GM19452 (cell line): ENCODE data around the gene C4orf50.
"Not testable (repeated sequence)": the region's sequence is repeated elsewhere in the genome, so short reads cannot be mapped to it uniquely, and the experiment has no call there.

Source experiments
- ATAC-seq: cut with Tn5 transposase; IDR thresholded peaks from one replicate; pipeline ENCODE4 v1.9.1; 2021; ENCODE audit not compliant: unreplicated experiment

The C4orf50 gene

DNA sequence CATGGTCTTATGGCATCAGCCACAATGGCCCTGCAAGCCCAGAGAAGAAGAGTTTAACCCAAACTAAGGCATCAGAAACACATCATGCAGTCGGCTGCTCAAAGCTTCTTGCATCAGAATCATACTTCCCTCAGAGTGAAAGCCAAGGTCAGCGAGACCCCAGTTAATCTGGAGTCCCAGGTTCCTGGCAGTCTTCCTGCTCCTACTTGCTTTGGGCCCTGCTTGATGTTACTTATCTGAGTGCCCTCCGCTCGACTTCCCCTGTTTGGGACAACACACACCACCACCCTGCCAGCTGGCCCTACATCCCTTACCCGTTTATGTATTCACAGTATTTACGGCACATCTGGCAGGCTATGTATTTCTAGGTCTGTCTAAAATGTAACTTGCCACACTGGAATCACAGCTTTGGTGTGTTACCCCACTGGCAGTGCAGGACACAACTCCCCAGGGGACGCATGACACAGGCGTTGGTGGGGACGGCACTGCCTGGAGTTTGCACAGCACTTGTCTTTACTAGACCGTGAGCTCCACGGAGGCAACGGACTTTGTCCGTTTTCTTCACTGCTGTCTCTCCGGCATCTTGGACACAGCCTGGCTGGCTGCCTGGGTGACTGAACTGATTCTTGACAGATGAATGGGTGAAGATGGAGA is 148.1 kb downstream of the C4orf50 start:
- no peak for ATAC-seq

DNA sequence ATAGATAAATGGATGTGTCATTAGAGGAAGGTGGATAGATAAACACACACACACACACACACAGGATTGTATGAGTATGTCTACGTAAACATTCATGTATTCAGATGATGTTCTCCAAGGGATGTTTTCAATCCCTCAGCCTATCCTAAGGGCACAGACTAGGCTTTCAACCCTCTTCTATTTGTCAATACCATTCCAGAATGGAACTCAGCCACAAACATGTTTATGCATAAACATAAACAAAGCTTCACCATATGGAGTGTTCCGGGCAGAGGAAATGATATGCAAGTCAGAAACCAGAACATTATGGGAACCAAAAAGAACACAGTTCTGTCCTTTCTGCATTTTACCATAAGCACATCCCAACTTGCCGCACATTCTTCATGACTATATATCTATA is 150.4 kb downstream of the C4orf50 start:
- no peak for ATAC-seq

DNA sequence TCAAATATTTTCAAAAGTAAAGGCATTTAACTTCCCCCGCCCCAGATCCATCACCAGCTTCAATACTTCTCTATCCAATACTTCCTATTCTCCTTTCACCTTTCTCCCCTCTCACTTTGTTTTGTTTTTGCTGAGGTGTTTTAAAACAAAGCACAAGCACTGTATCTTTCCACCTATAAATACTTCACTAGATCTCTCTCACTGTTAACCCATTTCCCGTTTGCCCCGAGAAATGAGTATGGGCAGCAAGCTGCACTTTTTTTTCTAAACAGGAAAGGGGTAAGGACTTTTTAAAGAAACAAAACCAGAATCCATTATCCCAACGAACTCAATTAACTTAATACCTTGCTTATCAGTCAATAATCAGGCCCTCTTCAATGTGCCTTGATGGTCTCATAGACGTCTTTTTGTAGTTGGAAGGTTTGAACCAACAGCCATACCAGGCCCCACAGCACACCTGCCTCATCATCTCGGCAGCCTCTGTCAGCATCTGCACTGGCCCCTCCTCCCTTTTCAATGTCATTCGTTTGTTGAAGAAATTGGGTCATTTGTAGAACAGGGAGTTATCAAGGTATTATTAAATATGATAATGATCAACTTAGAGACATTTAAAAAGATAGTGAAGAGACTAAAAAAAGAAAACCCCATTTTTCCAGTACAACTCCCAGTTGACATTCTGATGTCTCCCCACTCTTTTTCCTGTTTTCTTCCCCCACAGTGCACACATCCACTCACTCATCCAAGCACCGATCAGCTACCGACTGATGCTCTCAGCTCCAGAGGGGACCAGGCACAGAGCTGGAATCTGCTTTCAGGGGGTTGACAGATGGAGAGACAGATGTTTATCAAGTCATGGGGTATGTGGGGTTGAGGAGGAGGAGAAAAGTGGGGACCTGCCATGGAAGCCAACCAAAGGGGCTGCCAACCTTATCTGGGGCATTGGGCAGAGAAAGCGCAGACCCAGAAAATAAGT is 151.1 kb downstream of the C4orf50 start:
- no peak for ATAC-seq

DNA sequence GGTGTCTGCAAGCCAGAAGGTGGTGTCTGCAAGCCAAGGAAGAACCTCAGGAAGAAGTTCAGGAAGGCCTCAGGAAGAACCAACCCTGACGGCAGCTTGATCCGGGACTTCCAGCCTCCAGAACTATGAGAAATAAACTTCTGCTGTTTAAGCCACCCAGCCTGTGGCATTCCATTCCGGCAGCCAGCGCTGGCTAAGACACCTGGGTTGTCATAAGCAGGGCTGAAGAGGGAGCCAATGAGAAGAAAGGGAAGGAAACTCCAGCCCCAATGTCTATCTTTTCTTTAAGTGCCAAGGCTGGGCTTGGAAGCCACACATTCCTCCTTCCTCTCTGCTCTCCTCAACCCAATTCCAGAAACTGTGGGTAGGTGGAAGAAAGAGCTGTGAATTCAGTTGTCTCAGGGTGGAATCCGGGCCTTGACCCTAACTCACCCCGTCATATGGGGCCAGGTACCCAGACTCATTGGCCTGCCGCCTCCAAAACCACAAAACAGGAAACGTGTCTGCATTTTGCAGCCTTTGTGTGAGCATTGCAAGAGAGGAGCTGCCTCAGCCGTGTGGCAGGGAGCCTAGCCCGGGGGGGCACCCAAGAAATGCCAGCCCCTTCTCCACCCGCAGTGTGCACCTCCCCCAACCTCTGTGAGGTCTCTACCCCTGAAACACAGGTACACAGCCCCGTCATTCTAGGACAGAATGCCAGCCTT is 152.2 kb downstream of the C4orf50 start:
- no peak for ATAC-seq

DNA sequence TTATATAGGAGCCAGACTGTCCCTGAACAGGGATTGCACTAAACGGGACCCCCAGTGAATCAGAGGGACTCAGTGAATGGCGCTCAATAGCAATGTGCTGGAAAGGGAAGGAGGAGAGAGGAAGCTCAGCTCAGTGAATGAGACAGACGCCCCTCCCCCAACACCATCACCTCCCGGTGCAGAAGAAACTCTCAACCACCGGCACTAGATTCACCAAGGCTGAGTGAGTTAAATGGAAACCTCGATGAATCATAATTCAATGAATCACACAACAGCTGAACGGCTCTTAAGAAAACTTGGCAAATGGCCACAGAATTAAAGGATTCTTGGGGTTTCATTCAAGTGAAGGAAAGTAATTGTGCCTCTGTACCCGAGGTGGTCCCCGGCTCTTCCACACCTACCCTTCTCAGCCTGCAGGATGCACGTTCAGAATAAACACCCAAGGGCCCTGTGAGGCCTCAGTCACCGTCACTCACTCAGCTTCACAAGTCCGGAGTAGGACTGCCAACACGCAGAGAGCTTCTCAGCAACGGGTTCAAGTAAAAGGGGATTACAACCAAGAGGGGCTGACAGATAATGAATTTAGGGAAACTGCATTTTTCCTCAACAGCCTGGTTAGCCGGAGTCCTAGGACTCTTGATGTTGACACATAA is 154.6 kb downstream of the C4orf50 start:
- no peak for ATAC-seq

DNA sequence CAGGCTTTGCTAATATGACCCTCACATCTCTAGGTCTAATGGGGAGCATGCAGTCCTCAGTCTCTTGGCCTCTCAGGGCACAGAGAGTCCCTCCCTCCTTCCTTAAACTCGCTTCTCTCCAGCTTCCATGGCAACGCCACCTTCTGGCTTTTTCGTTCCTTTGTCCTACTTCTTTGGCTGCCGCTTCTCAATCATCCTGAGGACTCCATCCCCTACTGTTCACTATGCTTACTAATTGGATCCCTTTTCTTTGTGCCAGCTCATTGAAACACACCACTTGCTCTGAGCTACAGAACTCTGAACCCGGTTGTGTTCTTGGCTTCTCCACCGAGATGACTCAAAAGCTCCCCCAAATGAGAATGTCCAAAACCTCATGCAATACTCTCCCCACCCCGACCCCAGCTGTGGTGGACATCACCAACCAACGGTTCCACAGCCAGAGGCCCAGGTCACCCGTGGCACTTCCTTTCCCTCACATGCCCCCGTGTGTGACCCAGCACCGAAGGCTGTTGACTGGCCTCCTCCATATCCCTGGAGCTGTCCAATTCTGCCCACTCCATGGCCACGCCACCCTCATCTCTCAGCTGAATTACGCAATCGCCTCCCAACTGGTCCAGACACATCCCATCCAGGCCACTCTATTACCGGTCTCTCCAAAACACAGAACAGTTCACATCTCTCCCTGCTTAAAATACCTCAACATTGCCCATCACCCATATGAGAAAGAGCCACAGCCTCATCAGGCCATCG is 160.0 kb downstream of the C4orf50 start:
- no peak for ATAC-seq

DNA sequence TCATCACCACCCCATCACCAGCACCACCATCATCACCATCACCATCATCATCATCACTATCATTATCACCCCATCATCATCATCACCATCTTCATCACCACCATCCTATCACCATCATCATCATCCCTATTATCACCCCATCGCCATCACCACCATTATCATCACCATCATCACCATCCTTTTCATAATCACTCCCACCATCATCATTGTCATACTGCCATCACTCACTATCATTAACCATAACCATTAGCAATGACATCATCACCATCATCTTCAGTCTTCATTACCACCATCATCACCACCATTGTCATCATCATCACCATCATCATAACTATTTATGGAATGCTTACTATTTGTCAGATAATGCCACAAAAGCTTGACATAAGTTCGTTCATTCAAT is 161.0 kb downstream of the C4orf50 start:
- ATAC-seq, result no peak

DNA sequence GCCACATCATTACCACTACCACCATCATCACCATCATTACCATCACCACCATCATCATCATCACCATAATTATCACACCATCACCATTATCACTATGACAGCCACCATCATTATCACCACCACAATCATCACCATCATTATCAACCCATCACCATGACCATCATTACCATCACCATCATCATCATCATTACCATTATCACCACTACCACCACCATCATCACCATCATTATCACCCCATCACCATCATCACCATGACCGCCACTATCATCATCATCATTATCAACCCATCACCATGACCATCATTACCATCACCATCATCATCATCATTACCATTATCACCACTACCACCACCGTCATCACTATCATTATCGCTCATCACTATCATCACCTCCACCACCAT is 161.9 kb downstream of the C4orf50 start:
- ATAC-seq, result not testable (repeated sequence)

DNA sequence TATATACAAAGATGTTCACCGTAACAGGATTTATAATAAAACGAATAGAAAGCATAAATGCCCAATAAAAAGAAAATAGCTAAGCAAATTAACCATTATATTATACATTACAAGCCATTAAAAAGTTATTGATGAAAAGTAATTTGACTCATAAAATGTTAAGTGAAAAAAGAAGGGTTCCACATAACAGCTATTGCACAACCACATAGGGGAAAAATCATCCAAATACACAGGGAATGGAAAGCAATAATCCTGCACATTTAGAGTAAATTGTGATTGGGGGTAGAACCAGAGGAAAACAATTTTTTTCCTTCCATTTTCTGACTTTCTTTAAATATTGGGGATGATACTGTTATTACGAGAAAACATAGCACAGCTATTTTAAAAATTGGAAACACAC is 163.3 kb downstream of the C4orf50 start:
- no peak for ATAC-seq

DNA sequence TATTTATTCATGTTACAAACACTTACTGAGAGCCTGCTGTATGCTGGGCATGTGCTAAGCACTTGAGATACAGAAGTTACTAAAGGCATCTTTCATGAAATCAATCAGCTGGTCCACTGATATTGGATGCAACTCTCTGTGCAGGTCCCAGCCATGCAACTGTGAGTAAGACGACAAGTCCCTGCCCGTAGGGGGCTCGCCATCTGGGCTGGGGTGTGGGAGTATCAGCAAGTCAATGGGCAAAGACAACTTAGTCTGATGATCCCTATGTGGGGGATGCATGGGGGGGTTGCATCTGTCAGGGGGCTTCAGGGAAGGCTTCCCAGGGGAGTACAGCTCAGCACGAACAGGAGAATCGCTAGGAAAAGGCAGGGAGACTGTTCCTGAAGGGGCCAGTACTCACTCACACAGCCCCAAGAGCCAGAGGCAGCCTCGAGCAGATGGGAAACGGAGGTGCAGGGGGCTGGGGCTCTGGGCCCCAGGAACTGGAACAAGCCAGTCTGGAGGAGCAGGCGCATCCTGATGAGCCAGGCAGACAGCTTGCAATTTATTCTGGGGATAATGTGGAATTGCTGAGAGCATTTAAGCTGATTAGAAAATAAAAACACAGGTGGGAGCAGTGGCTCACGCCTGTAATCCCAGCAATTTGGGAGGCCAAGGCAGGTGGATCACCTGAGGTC is 165.6 kb downstream of the C4orf50 start:
- ATAC-seq, result no peak

DNA sequence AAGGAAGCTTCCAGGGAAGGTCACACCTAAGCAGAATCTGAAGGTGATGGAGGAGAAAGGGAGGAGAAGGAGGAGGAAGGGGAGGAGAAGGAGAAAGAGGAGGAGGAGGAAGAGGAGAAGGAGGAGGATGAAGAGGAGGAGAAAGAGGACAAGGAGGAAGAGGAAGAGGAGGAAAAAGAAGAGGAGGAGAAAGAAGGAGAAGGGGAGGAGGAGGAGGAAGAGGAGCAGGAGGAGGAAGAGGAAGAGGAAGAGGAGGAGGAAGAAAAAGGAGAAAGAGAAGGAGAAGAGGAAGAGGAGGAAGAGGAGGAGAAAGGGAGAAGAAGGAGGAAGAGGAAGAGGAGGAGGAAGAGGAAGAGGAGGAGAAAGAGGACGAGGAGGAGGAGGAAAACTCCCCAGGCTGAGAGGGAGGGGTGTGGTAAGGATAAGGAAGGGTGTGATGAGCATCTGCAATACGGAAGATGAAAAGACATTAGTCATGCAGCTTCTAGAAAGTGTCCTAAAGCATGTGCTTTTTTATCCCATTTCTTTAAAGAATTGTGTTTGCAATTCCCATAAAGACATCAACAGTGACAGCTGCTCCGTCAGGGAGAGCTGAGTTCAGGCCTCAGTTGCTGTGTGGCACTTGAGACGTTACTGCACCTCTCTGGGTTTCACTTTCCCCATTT is 166.5 kb downstream of the C4orf50 start:
- no peak for ATAC-seq
